SK-N-SH treated with all-trans-retinoic acid at 6 μM for 48 hours (cell line): Measurements from ENCODE around the gene OR4Q2.

ENCODE experiments used
- ATAC-seq: fragments of 200-7000 bp; cut with Tn5 transposase; 3 replicates; pipeline ENCODE4 v1.9.1; 2020; ENCODE audit warnings: mild to moderate bottlenecking, moderate library complexity
- ARNTL ChIP-seq: fragments of 450-650 bp; formaldehyde crosslinking; IDR thresholded peaks from 2 replicates; pipeline ENCODE4 v1.5.0; 2020; ENCODE audit warnings: low read depth, mild to moderate bottlenecking, moderate library complexity, borderline replicate concordance
- CREB5 ChIP-seq: fragments of 250-450 bp; sonication (Bioruptor Pico); IDR thresholded peaks from 2 replicates; pipeline ENCODE4 v1.5.1; 2020; ENCODE audit warnings: low read depth, mild to moderate bottlenecking, moderate library complexity
- CSDC2 ChIP-seq: fragments of 250-450 bp; sonication (Bioruptor Pico); IDR thresholded peaks from 2 replicates; pipeline ENCODE4 v1.5.0; 2020; ENCODE audit warnings: mild to moderate bottlenecking, moderate library complexity
- CSRNP3 ChIP-seq: fragments of 250-450 bp; sonication (Bioruptor Pico); IDR thresholded peaks from 2 replicates; pipeline ENCODE4 v1.5.1; 2021; ENCODE audit warnings: mild to moderate bottlenecking, moderate library complexity
- ESRRG ChIP-seq: fragments of 250-450 bp; sonication (Bioruptor Pico); IDR thresholded peaks from 2 replicates; pipeline ENCODE4 v1.6.1; 2021; ENCODE audit warnings: mild to moderate bottlenecking
- ISL1 ChIP-seq: fragments of 250-450 bp; sonication (Bioruptor Pico); IDR thresholded peaks from 2 replicates; pipeline ENCODE4 v2.1.2; 2022; ENCODE audit warnings: mild to moderate bottlenecking, moderate library complexity
- OSR1 ChIP-seq: fragments of 250-450 bp; sonication (Bioruptor Pico); IDR thresholded peaks from 2 replicates; pipeline ENCODE4 v1.8.0; 2022; ENCODE audit warnings: moderate library complexity, mild to moderate bottlenecking, inconsistent platforms
- PATZ1 ChIP-seq: fragments of 250-450 bp; sonication (Bioruptor Pico); IDR thresholded peaks from 2 replicates; pipeline ENCODE4 v1.8.0; 2020; ENCODE audit warnings: mild to moderate bottlenecking, moderate library complexity, borderline replicate concordance
- PPARA ChIP-seq: fragments of 250-450 bp; sonication (Bioruptor Pico); IDR thresholded peaks from 2 replicates; pipeline ENCODE4 v1.5.0; 2020; ENCODE audit warnings: mild to moderate bottlenecking, borderline replicate concordance
- RARB ChIP-seq: fragments of 250-450 bp; sonication (Bioruptor Pico); IDR thresholded peaks from 2 replicates; pipeline ENCODE4 v1.8.0; 2021; ENCODE audit warnings: mild to moderate bottlenecking, moderate library complexity
- SNAI2 ChIP-seq: fragments of 250-450 bp; sonication (Bioruptor Pico); IDR thresholded peaks from 2 replicates; pipeline ENCODE4 v1.5.0; 2020; ENCODE audit warnings: mild to moderate bottlenecking, moderate library complexity
- TCF4 ChIP-seq: fragments of 250-450 bp; sonication (Bioruptor Pico); IDR thresholded peaks from 2 replicates; pipeline ENCODE4 v1.8.0; 2021; ENCODE audit warnings: mild to moderate bottlenecking, moderate library complexity, borderline replicate concordance
- TOX ChIP-seq: fragments of 250-450 bp; sonication (Bioruptor Pico); IDR thresholded peaks from 2 replicates; pipeline ENCODE4 v1.8.0; 2021; ENCODE audit warnings: mild to moderate bottlenecking, moderate library complexity, borderline replicate concordance
- TSHZ2 ChIP-seq: fragments of 250-450 bp; sonication (Bioruptor Pico); IDR thresholded peaks from 2 replicates; pipeline ENCODE4 v1.5.0; 2020; ENCODE audit warnings: mild to moderate bottlenecking, moderate library complexity
- ZFP3 ChIP-seq: fragments of 250-450 bp; sonication (Bioruptor Pico); IDR thresholded peaks from 2 replicates; pipeline ENCODE4 v1.5.0; 2020; ENCODE audit warnings: mild to moderate bottlenecking, moderate library complexity
- ZNF565 ChIP-seq: fragments of 450-650 bp; formaldehyde crosslinking; conservative IDR thresholded peaks from 2 replicates; pipeline ENCODE4 v1.5.0; 2020; ENCODE audit warnings: low read depth, mild to moderate bottlenecking, moderate library complexity
- TF ChIP-seq, protein P1 (sequence below): fragments of 250-450 bp; sonication (Bioruptor Pico); IDR thresholded peaks from 2 replicates; pipeline ENCODE4 v1.8.0; 2021; ENCODE audit warnings: low read depth, mild to moderate bottlenecking, moderate library complexity, borderline replicate concordance

The OR4Q2 gene

GRCh38 chr14:20031058-20031457, 29.1 kb downstream of the OR4Q2 start:
- ATAC-seq: no peak
- TF ChIP-seq ESRRG (CRISPR knock-in tag) (no peak), CREB5 (CRISPR knock-in tag) (no peak), ZFP3 (CRISPR knock-in tag) (no peak), CSDC2 (CRISPR knock-in tag) (no peak), PPARA (CRISPR knock-in tag) (no peak), TOX (CRISPR knock-in tag) (no peak), ZNF565 (CRISPR knock-in tag) (no peak)

GRCh38 chr14:20035449-20035848, 33.5 kb downstream of the OR4Q2 start:
- no peak for ATAC-seq

GRCh38 chr14:20035938-20036337, 34.0 kb downstream of the OR4Q2 start, which contains the start of gene OR4K13:
Gene OR4K13 (minus strand): TSS chr14:20036038. CDS start chr14:20034758, 1,280 bp downstream.
- ATAC-seq: no peak
- TF ChIP-seq RARB: no peak
- no peak for TF ChIP-seq ESRRG (CRISPR knock-in tag)
- no peak for TF ChIP-seq CSRNP3
- no peak for TF ChIP-seq TSHZ2 (CRISPR knock-in tag)
- no peak for TF ChIP-seq PATZ1 (CRISPR knock-in tag)
- TF ChIP-seq CSDC2 (CRISPR knock-in tag): no peak
- TF ChIP-seq TCF4: no peak

More at GRCh38 chr14:20035449-20035848, 33.5 kb downstream of the OR4Q2 start:
- no peak for TF ChIP-seq ZNF565 (CRISPR knock-in tag)
- TF ChIP-seq ARNTL (CRISPR knock-in tag): no peak
- TF ChIP-seq TCF4: no peak
- TF ChIP-seq SNAI2: no peak
- TF ChIP-seq ZFP3 (CRISPR knock-in tag): no peak
- TF ChIP-seq ESRRG (CRISPR knock-in tag): no peak
- TF ChIP-seq RARB: no peak
- TF ChIP-seq OSR1: no peak
- TF ChIP-seq PATZ1 (CRISPR knock-in tag): no peak
- TF ChIP-seq TSHZ2 (CRISPR knock-in tag): no peak
- TF ChIP-seq ISL1 (CRISPR knock-in tag): no peak
- TF ChIP-seq, protein P1, sequence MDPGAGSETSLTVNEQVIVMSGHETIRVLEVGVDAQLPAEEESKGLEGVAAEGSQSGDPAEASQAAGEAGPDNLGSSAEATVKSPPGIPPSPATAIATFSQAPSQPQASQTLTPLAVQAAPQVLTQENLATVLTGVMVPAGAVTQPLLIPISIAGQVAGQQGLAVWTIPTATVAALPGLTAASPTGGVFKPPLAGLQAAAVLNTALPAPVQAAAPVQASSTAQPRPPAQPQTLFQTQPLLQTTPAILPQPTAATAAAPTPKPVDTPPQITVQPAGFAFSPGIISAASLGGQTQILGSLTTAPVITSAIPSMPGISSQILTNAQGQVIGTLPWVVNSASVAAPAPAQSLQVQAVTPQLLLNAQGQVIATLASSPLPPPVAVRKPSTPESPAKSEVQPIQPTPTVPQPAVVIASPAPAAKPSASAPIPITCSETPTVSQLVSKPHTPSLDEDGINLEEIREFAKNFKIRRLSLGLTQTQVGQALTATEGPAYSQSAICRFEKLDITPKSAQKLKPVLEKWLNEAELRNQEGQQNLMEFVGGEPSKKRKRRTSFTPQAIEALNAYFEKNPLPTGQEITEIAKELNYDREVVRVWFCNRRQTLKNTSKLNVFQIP (CRISPR knock-in tag): no peak
- TF ChIP-seq PPARA (CRISPR knock-in tag): no peak
